ENCODE data around the gene THOC3. TPM values are rescaled to one million over a fixed set of nuclear protein-coding genes. Genes with fewer than 3 reads are reported as not detected.
"Not testable (repeated sequence)": the region's sequence is repeated elsewhere in the genome, so short reads cannot be mapped to it uniquely, and the experiment has no call there.

THOC3 gene
- total RNA-seq, 1 experiment from 2014 or later = 111 TPM

DNA sequence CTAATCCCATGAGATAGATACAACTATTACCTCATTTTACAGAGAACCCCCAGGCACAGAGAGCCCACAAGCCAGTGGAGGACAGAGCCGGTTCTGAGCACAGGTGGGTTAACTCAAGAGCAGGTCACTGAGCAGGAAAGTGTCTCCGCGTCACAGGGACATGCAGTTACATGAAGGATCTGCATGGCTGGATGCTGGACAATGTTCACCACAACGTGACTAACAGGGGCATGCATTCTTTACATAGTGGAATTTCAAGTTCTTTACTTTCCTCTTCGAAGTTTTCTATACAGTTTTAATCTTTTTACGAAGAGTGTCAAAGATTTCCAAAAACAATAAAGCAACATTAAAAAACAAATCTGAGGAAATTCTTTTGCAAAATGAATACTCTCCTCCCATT is 7.9 kb downstream of the THOC3 start:
- H3K4me1 ChIP-seq (ENCODE audit: control insufficient read depth in 1 of 2, insufficient read depth in 2 of 2, low read length in 2 of 2); RAD21 ChIA-PET (ENCODE audit: low non-redundant PET in 1 of 2, low total read pairs in 2 of 2, uncharacterized antibody in 2 of 2, unreplicated experiment in 2 of 2); H3K9me3 ChIP-seq (ENCODE audit: control insufficient read depth in 1 of 2, insufficient read depth in 1 of 2, low read depth in 1 of 2, low read length in 2 of 2); H3K4me3 ChIP-seq (replicated peaks in 1 of 2; ENCODE audit: low read depth in 1 of 2, low read length in 2 of 2); DNase-seq (ENCODE audit: low read depth, low spot score); CTCF ChIA-PET; H3K27ac ChIP-seq (ENCODE audit: low read depth, low read length); H3K9me2 ChIP-seq (ENCODE audit: insufficient read depth); H4K20me1 ChIP-seq (ENCODE audit: insufficient read depth); intact Hi-C loops (cut with micrococcal nuclease); POLR2A ChIA-PET; H3K36me3 ChIP-seq (ENCODE audit: control insufficient read depth in 1 of 2, insufficient read depth in 2 of 2, low read length in 2 of 2); H2AFZ ChIP-seq (ENCODE audit: low read depth, low read length, poor library complexity, severe bottlenecking); BruUV-seq (replicated peaks); H3K4me2 ChIP-seq (ENCODE audit: low read length); ATAC-seq; H3K79me2 ChIP-seq (ENCODE audit: insufficient read depth, low read length); H3K27me3 ChIP-seq (ENCODE audit: insufficient read depth, low read length); H3K9ac ChIP-seq (ENCODE audit: low read length): not testable (repeated sequence)

DNA sequence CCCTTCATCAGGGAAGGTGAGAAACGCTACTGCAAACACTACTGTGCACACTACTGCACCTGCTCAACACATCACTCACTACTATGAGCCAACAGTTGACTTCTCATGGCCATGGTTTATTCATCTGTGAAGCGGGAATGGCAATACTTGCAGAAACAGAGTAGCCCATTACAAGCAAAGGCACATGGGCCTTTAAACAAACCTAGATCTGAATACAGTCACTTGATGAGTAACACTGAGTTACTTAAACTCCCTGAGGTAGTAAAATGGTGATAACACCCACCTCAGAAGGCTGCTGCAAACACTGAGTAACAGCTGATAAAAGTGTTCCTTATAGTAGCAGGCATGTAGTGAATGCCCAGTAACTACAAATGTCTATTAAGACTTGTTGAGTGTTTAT is 9.6 kb downstream of the THOC3 start:
- H3K27ac ChIP-seq (ENCODE audit: low read depth, low read length); H3K36me3 ChIP-seq (ENCODE audit: control insufficient read depth in 1 of 2, insufficient read depth in 2 of 2, low read length in 2 of 2); H3K9me3 ChIP-seq (ENCODE audit: control insufficient read depth in 1 of 2, insufficient read depth in 1 of 2, low read depth in 1 of 2, low read length in 2 of 2); RAD21 ChIA-PET (ENCODE audit: low non-redundant PET in 1 of 2, low total read pairs in 2 of 2, uncharacterized antibody in 2 of 2, unreplicated experiment in 2 of 2); H3K79me2 ChIP-seq (ENCODE audit: insufficient read depth, low read length); CTCF ChIA-PET; POLR2A ChIA-PET; ATAC-seq; DNase-seq (ENCODE audit: low read depth, low spot score); H3K9ac ChIP-seq (ENCODE audit: low read length); H4K20me1 ChIP-seq (ENCODE audit: insufficient read depth); H2AFZ ChIP-seq (ENCODE audit: low read depth, low read length, poor library complexity, severe bottlenecking); H3K4me2 ChIP-seq (ENCODE audit: low read length); H3K4me3 ChIP-seq (replicated peaks in 1 of 2; ENCODE audit: low read depth in 1 of 2, low read length in 2 of 2); H3K4me1 ChIP-seq (ENCODE audit: control insufficient read depth in 1 of 2, insufficient read depth in 2 of 2, low read length in 2 of 2); H3K9me2 ChIP-seq (ENCODE audit: insufficient read depth); H3K27me3 ChIP-seq (ENCODE audit: insufficient read depth, low read length); BruUV-seq (replicated peaks): not testable (repeated sequence)
- intact Hi-C loops (cut with micrococcal nuclease) = loop anchor here (10.0 kb wide), 1 partner anchor 224 kb away; no protein-coding TSS in a partner anchor

DNA sequence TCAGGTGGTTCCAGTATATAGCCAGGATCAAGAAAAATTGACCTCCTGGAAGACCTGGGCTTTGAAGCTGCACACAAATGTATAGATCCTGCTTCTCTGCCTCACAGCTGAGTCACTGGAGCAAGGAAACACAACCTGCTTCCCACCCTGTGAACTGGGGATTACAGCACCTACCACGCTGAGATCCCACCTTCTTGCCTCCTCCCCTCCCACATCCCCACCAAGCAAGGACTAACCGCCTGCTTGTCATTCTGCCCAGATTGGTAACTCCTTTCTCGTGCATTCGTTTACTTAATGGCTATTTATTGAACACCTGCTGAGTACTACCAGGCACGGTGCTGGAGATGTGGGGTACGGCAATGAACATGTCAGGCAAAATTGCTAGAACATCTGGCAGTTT is 14.0 kb downstream of the THOC3 start:
- RAD21 ChIA-PET (ENCODE audit: low non-redundant PET in 1 of 2, low total read pairs in 2 of 2, uncharacterized antibody in 2 of 2, unreplicated experiment in 2 of 2); DNase-seq (ENCODE audit: low read depth, low spot score); H3K4me2 ChIP-seq (ENCODE audit: low read length); H3K4me3 ChIP-seq (replicated peaks in 1 of 2; ENCODE audit: low read depth in 1 of 2, low read length in 2 of 2); H3K27ac ChIP-seq (ENCODE audit: low read depth, low read length); BruUV-seq (replicated peaks); ATAC-seq; POLR2A ChIA-PET; CTCF ChIA-PET; H2AFZ ChIP-seq (ENCODE audit: low read depth, low read length, poor library complexity, severe bottlenecking); H3K79me2 ChIP-seq (ENCODE audit: insufficient read depth, low read length); H3K9me2 ChIP-seq (ENCODE audit: insufficient read depth); H3K9me3 ChIP-seq (ENCODE audit: control insufficient read depth in 1 of 2, insufficient read depth in 1 of 2, low read depth in 1 of 2, low read length in 2 of 2); H3K4me1 ChIP-seq (ENCODE audit: control insufficient read depth in 1 of 2, insufficient read depth in 2 of 2, low read length in 2 of 2); H3K9ac ChIP-seq (ENCODE audit: low read length); H3K27me3 ChIP-seq (ENCODE audit: insufficient read depth, low read length); H3K36me3 ChIP-seq (ENCODE audit: control insufficient read depth in 1 of 2, insufficient read depth in 2 of 2, low read length in 2 of 2); H4K20me1 ChIP-seq (ENCODE audit: insufficient read depth): not testable (repeated sequence)
- intact Hi-C loops (cut with micrococcal nuclease) = loop anchor here (10.0 kb wide), 1 partner anchor 219 kb away; no protein-coding TSS in a partner anchor

DNA sequence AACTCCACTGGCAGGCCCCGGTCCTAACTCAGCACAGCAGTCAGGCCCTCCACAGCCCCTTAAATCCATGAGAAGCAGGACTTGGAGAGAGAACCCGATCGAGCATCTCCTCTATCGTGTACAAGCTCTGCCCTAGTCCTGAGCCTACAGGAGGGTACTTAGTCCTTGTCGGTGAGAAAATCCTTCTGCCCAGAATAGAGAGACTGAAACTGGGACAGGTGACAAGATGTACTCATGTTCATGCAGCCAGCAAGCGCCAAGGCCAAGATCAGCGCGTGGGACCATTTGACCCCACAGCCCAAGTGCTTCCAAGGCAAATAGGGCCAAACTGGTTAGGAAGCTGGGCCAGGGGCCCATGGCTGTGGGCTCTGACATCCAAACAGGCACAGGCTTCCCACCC is 15.3 kb downstream of the THOC3 start:
- H3K9me2 ChIP-seq (ENCODE audit: insufficient read depth) = not testable (repeated sequence)

More for the DNA sequence above, 15.3 kb downstream of the THOC3 start:
- POLR2A ChIA-PET; H3K79me2 ChIP-seq (ENCODE audit: insufficient read depth, low read length); H2AFZ ChIP-seq (ENCODE audit: low read depth, low read length, poor library complexity, severe bottlenecking); H3K9me3 ChIP-seq (ENCODE audit: control insufficient read depth in 1 of 2, insufficient read depth in 1 of 2, low read depth in 1 of 2, low read length in 2 of 2); H3K9ac ChIP-seq (ENCODE audit: low read length); RAD21 ChIA-PET (ENCODE audit: low non-redundant PET in 1 of 2, low total read pairs in 2 of 2, uncharacterized antibody in 2 of 2, unreplicated experiment in 2 of 2); H3K4me2 ChIP-seq (ENCODE audit: low read length); H3K36me3 ChIP-seq (ENCODE audit: control insufficient read depth in 1 of 2, insufficient read depth in 2 of 2, low read length in 2 of 2); H4K20me1 ChIP-seq (ENCODE audit: insufficient read depth); CTCF ChIA-PET; DNase-seq (ENCODE audit: low read depth, low spot score); H3K4me3 ChIP-seq (replicated peaks in 1 of 2; ENCODE audit: low read depth in 1 of 2, low read length in 2 of 2); H3K27me3 ChIP-seq (ENCODE audit: insufficient read depth, low read length); BruUV-seq (replicated peaks); H3K27ac ChIP-seq (ENCODE audit: low read depth, low read length); H3K4me1 ChIP-seq (ENCODE audit: control insufficient read depth in 1 of 2, insufficient read depth in 2 of 2, low read length in 2 of 2); ATAC-seq: not testable (repeated sequence)
- intact Hi-C loops (cut with micrococcal nuclease) = loop anchor here (10.0 kb wide), 1 partner anchor 218 kb away; no protein-coding TSS in a partner anchor

Data from HCT116 (cell line).